IMR-90 (cell line): ENCODE data around the gene MFAP1. TPM values are rescaled to one million over a fixed set of nuclear protein-coding genes. Genes with fewer than 3 reads are reported as not detected.

Experiments used
- ATAC-seq: fragments of 200-7000 bp; cut with Tn5 transposase; 2 replicates; pipeline ENCODE4 v1.9.1; 2020; ENCODE audit warnings: low read depth, mild to moderate bottlenecking, moderate library complexity
- BruUV-seq: library from RNA; stranded (reverse); fragments of 400-500 nt; replicated peaks from 2 replicates; lab custom pipeline; 2021; lab: Mats Ljungman, UMichigan
- CTCF ChIA-PET: fragments of 300-600 bp; formaldehyde crosslinking; extraction: SDS; loops from one replicate; lab custom pipeline; 2021; ENCODE audit warnings: antibody characterized with exemption; lab: Yijun Ruan, JAX
- POLR2A ChIA-PET: fragments of 300-600 bp; sonication (Branson Sonifier 250); formaldehyde crosslinking; loops from one replicate; lab custom pipeline; 2022; ENCODE audit warnings: antibody characterized with exemption; ENCODE audit not compliant: unreplicated experiment; lab: Charles Lee
- DNase-seq: peaks from one replicate; pipeline ENCODE4 v3.0.0; 2013
- H2AFZ ChIP-seq: replicated peaks from 2 replicates; pipeline ENCODE3; 2013; ENCODE audit warnings: low read length, mild to moderate bottlenecking; ENCODE audit not compliant: poor library complexity
- H2AK5ac ChIP-seq: 2 replicates; pipeline ENCODE4 v1.6.1; 2013; ENCODE audit warnings: low read depth, low read length, inconsistent platforms
- H2AK9ac ChIP-seq: replicated peaks from 2 replicates; pipeline ENCODE3; 2013; ENCODE audit warnings: mild to moderate bottlenecking, low read depth, low read length, moderate library complexity; ENCODE audit not compliant: poor library complexity
- H2BK120ac ChIP-seq: 2 replicates; pipeline ENCODE4 v1.6.1; 2013; ENCODE audit warnings: low read depth, low read length, inconsistent platforms
- H2BK15ac ChIP-seq: 3 replicates; pipeline ENCODE4 v1.6.1; 2013; ENCODE audit warnings: low read depth, low read length, inconsistent platforms
- H2BK20ac ChIP-seq: 2 replicates; pipeline ENCODE4 v1.6.1; 2013; ENCODE audit warnings: low read depth, mild to moderate bottlenecking, inconsistent platforms, low read length, moderate library complexity
- H2BK5ac ChIP-seq: 2 replicates; pipeline ENCODE4 v1.6.1; 2013; ENCODE audit warnings: mild to moderate bottlenecking, low read depth, low read length, inconsistent platforms; ENCODE audit not compliant: poor library complexity, severe bottlenecking
- H3K14ac ChIP-seq: replicated peaks from 2 replicates; pipeline ENCODE4 v1.6.1; 2013; ENCODE audit warnings: low read depth, low read length, inconsistent platforms
- H3K18ac ChIP-seq: 2 replicates; pipeline ENCODE4 v1.6.1; 2013; ENCODE audit warnings: low read depth, low read length, control low read depth
- H3K23ac ChIP-seq: 2 replicates; pipeline ENCODE4 v1.6.1; 2013; ENCODE audit warnings: low read depth, low read length, inconsistent platforms
- H3K27ac ChIP-seq: 2 replicates; pipeline ENCODE4 v1.5.1; 2013; ENCODE audit warnings: mild to moderate bottlenecking, control low read depth, low read length; ENCODE audit not compliant: insufficient read depth
- H3K27me3 ChIP-seq: 2 replicates; pipeline ENCODE4 v1.6.1; 2013; ENCODE audit warnings: low read length; ENCODE audit not compliant: control insufficient read depth, insufficient read depth
- H3K36me3 ChIP-seq: 2 replicates; pipeline ENCODE4 v1.6.1; 2013; ENCODE audit warnings: low read length, mixed read lengths; ENCODE audit not compliant: control insufficient read depth, insufficient read depth
- H3K4ac ChIP-seq: 2 replicates; pipeline ENCODE4 v1.6.1; 2013; ENCODE audit warnings: low read depth, low read length, inconsistent platforms
- H3K4me1 ChIP-seq: 2 replicates; pipeline ENCODE4 v1.6.1; 2013; ENCODE audit warnings: low read length, mixed read lengths; ENCODE audit not compliant: control insufficient read depth, insufficient read depth
- H3K4me2 ChIP-seq: 2 replicates; pipeline ENCODE4 v1.6.1; 2013; ENCODE audit warnings: low read depth, mild to moderate bottlenecking, control low read depth, low read length, moderate library complexity
- H3K4me3 ChIP-seq: 2 replicates; pipeline ENCODE4 v1.5.1; 2013; ENCODE audit warnings: low read depth, mild to moderate bottlenecking, control low read depth, low read length, moderate library complexity; ENCODE audit not compliant: insufficient read depth
- H3K56ac ChIP-seq: 2 replicates; pipeline ENCODE4 v1.6.1; 2013; ENCODE audit warnings: low read length, inconsistent platforms; ENCODE audit not compliant: insufficient read depth; ENCODE audit errors: extremely low read depth
- H3K79me1 ChIP-seq, 2 experiments: 2 replicates each; pipeline ENCODE4 v1.6.1; 2013; ENCODE audit warnings: low read length in 2 of 2, inconsistent platforms in 1 of 2, low read depth in 1 of 2
- H3K9ac ChIP-seq: 2 replicates; pipeline ENCODE4 v1.6.1; 2013; ENCODE audit warnings: low read depth, low read length, control low read depth
- H3K9me1 ChIP-seq: 2 replicates; pipeline ENCODE4 v1.6.1; 2013; ENCODE audit warnings: low read length, inconsistent platforms; ENCODE audit not compliant: insufficient read depth
- H3K9me3 ChIP-seq: 2 replicates; pipeline ENCODE4 v1.6.1; 2013; ENCODE audit warnings: low read length; ENCODE audit not compliant: control insufficient read depth, insufficient read depth
- H4K20me1 ChIP-seq: 2 replicates; pipeline ENCODE4 v1.6.1; 2013; ENCODE audit warnings: low read length, inconsistent platforms; ENCODE audit not compliant: insufficient read depth
- H4K5ac ChIP-seq: 2 replicates; pipeline ENCODE4 v1.6.1; 2013; ENCODE audit warnings: mild to moderate bottlenecking, low read depth, low read length, control low read depth
- H4K8ac ChIP-seq, 2 experiments: 2 replicates each; pipeline ENCODE4 v1.6.1; 2013; ENCODE audit warnings: low read depth in 2 of 2, low read length in 2 of 2, control low read depth in 1 of 2, inconsistent platforms in 1 of 2
- H4K91ac ChIP-seq: 2 replicates; pipeline ENCODE4 v1.6.1; 2013; ENCODE audit warnings: low read depth, low read length, inconsistent platforms; ENCODE audit not compliant: insufficient read depth
- BHLHE40 ChIP-seq: fragments of 150-350 bp; IDR thresholded peaks from 2 replicates; pipeline ENCODE4 v1.6.1; 2016; ENCODE audit warnings: mild to moderate bottlenecking, low read depth, low read length
- CEBPB ChIP-seq: IDR thresholded peaks from 2 replicates; pipeline ENCODE4 v1.6.1; 2012; ENCODE audit warnings: low read depth, low read length, improper control_type of control experiment
- CHD1 ChIP-seq: IDR thresholded peaks from 2 replicates; pipeline ENCODE4 v1.6.1; 2012; ENCODE audit warnings: low read depth, low read length, improper control_type of control experiment
- CTCF ChIP-seq: conservative IDR thresholded peaks from 2 replicates; pipeline ENCODE4 v1.5.1; 2012; ENCODE audit warnings: mild to moderate bottlenecking, low read depth, low read length, improper control_type of control experiment
- ELK1 ChIP-seq: fragments of 150-350 bp; IDR thresholded peaks from 2 replicates; pipeline ENCODE4 v1.6.1; 2016; ENCODE audit warnings: low read depth, mild to moderate bottlenecking, low read length, moderate library complexity, borderline replicate concordance
- FOS ChIP-seq: fragments of 150-350 bp; IDR thresholded peaks from 2 replicates; pipeline ENCODE4 v1.6.1; 2016; ENCODE audit warnings: low read depth, low read length
- MAFK ChIP-seq: IDR thresholded peaks from 2 replicates; pipeline ENCODE4 v1.6.1; 2012; ENCODE audit warnings: low read depth, low read length, improper control_type of control experiment
- MAZ ChIP-seq: IDR thresholded peaks from 2 replicates; pipeline ENCODE4 v1.6.1; 2012; ENCODE audit warnings: low read depth, mild to moderate bottlenecking, low read length, improper control_type of control experiment, moderate library complexity, borderline replicate concordance
- MXI1 ChIP-seq: IDR thresholded peaks from 2 replicates; pipeline ENCODE4 v1.6.1; 2012; ENCODE audit warnings: low read depth, mild to moderate bottlenecking, low read length, moderate library complexity, borderline replicate concordance
- NFE2L2 ChIP-seq: fragments of 150-350 bp; IDR thresholded peaks from 2 replicates; pipeline ENCODE4 v1.6.1; 2016; ENCODE audit warnings: low read depth, mild to moderate bottlenecking, low read length
- POLR2A ChIP-seq: IDR thresholded peaks from 2 replicates; pipeline ENCODE4 v1.6.1; 2012; ENCODE audit warnings: mild to moderate bottlenecking, low read depth, low read length
- RAD21 ChIP-seq: IDR thresholded peaks from 2 replicates; pipeline ENCODE4 v1.6.1; 2012; ENCODE audit warnings: low read length, improper control_type of control experiment
- RCOR1 ChIP-seq: IDR thresholded peaks from 2 replicates; pipeline ENCODE4 v1.6.1; 2012; ENCODE audit warnings: mild to moderate bottlenecking, low read length, improper control_type of control experiment; ENCODE audit not compliant: insufficient replicate concordance
- RFX5 ChIP-seq: IDR thresholded peaks from 2 replicates; pipeline ENCODE4 v1.8.0; 2012; ENCODE audit warnings: low read depth, mild to moderate bottlenecking, low read length, moderate library complexity
- SMC3 ChIP-seq: fragments of 150-350 bp; IDR thresholded peaks from 2 replicates; pipeline ENCODE4 v1.6.1; 2016; ENCODE audit warnings: low read depth, mild to moderate bottlenecking, antibody characterized with exemption, low read length, moderate library complexity
- USF2 ChIP-seq: fragments of 150-350 bp; IDR thresholded peaks from 2 replicates; pipeline ENCODE4 v1.6.1; 2017; ENCODE audit warnings: mild to moderate bottlenecking, antibody characterized with exemption, low read length, low read depth
- WGBS, 2 experiments: methylation state at CpG; one replicate each; pipeline versions ENCODE4 v1.1.5 to v1.1.7; 2013; ENCODE audit warnings: missing lambda C conversion rate in 2 of 2; ENCODE audit not compliant: insufficient read length in 1 of 2; ENCODE audit errors: extremely low coverage in 2 of 2; 5-methylcytosine and 5-hydroxymethylcytosine counted together
- dilution Hi-C: fragments of 300-500 bp; cut with HindIII; formaldehyde crosslinking; loops from one replicate; pipeline ENCODE4 v1.14.3; 2018; ENCODE audit warnings: low sequenced_read_pairs; ENCODE audit not compliant: unreplicated experiment
- in situ Hi-C: fragments of 300-500 bp; cut with MboI; formaldehyde crosslinking; loops from 3 replicates; pipeline ENCODE4 v1.14.3; 2019; ENCODE audit warnings: low sequenced_read_pairs, inconsistent platforms, mixed read lengths
- intact Hi-C: fragments of 100-400 bp; cut with micrococcal nuclease; formaldehyde crosslinking; loops from 2 replicates; pipeline ENCODE4 v1.10.0; 2022
- polyA plus RNA-seq, 3 experiments: library from polyadenylated mRNA; depleted of rRNA; stranded (reverse); fragments of >200 nt; gene quantifications; 2 replicates each; pipeline ENCODE4 v1.2.3, GENCODE V29; 2012; ENCODE audit warnings: low replicate concordance in 1 of 3
- total RNA-seq: library from RNA; depleted of rRNA; stranded (reverse); fragments of >200 nt; gene quantifications from 2 replicates; pipeline ENCODE4 v1.2.3, GENCODE V29; 2012

MFAP1 gene
- total and polyA plus RNA-seq, 2 of the 4 experiments (the other 2 are of a cell fraction): 21.6 to 28.5 TPM

GRCh38 chr15:43873651-43874050 lies 49.2 kb upstream of the MFAP1 start:
- CTCF ChIA-PET: no interaction called here
- no peak overlapping the region for H3K27ac ChIP-seq
- no peak overlapping the region for H2AK5ac ChIP-seq
- no peak overlapping the region for H3K4me2 ChIP-seq
- H2BK15ac ChIP-seq: no peak overlapping the region
- no peak overlapping the region for H4K5ac ChIP-seq
- peaks cover 5% of the 10 kb centered on the region; the same call in 1 of the 2 replicates for H3K36me3 ChIP-seq
- no peaks in the 10 kb centered on the region for H3K27me3 ChIP-seq
- no peak overlapping the region for H3K4me3 ChIP-seq
- no peaks in the 10 kb centered on the region; the same call in 1 of the 2 replicates for H3K9me1 ChIP-seq
- no peak overlapping the region for H2AK9ac ChIP-seq
- H4K91ac ChIP-seq: no peak overlapping the region
- dilution Hi-C loops: no loop called here
- H2AFZ ChIP-seq: no peak overlapping the region
- no peak overlapping the region for H4K8ac ChIP-seq
- no peak overlapping the region for H2BK120ac ChIP-seq
- no peak overlapping the region for H3K23ac ChIP-seq
- H3K9ac ChIP-seq: no peak overlapping the region
- peaks cover 0 to 3% of the 10 kb centered on the region in 2 experiments; a peak in 1 of 4 replicates for H3K79me1 ChIP-seq
- BruUV-seq: no TSS peak
- H3K18ac ChIP-seq: no peak overlapping the region
- no peak overlapping the region for H2BK5ac ChIP-seq
- in situ Hi-C loops: loop anchor here (10.0 kb wide), 1 partner anchor 631 kb away; no protein-coding TSS in a partner anchor
- H3K4ac ChIP-seq: no peak overlapping the region
- no peak overlapping the region for H3K14ac ChIP-seq
- no peaks in the 10 kb centered on the region for H3K9me3 ChIP-seq
- no peaks in the 10 kb centered on the region for H3K4me1 ChIP-seq
- H4K20me1 ChIP-seq: no peaks in the 10 kb centered on the region; the same call in 1 of the 2 replicates
- no peak overlapping the region for H2BK20ac ChIP-seq
- H3K56ac ChIP-seq: no peak overlapping the region
- intact Hi-C loops: loop anchor here (10.0 kb wide), 1 partner anchor 661 kb away; the partner anchor contains the start of gene EIF3J
- ATAC-seq (no peak), DNase-seq (no peak)
- POLR2A ChIA-PET: no interaction called here
- TF ChIP-seq RAD21: no peak
- TF ChIP-seq NFE2L2: no peak
- TF ChIP-seq CTCF: no peak
- no peak for TF ChIP-seq USF2
- TF ChIP-seq BHLHE40: no peak
- TF ChIP-seq MXI1: no peak
- TF ChIP-seq POLR2A: no peak
- TF ChIP-seq MAFK: no peak
- TF ChIP-seq CEBPB: no peak
- no peak for TF ChIP-seq FOS
- TF ChIP-seq RCOR1: no peak
- TF ChIP-seq CHD1: no peak
- no peak for TF ChIP-seq RFX5
- TF ChIP-seq SMC3: no peak
- TF ChIP-seq MAZ: no peak
- no peak for TF ChIP-seq ELK1
- 96% methylated on average over 4 of the region's 10 CpGs; no CpG with 5 or more reads in 1 of the 2 experiments for WGBS, 2 experiments
